Esophagus squamous epithelium (tissue), 5 donors: ENCODE results near the gene HPCAL1. TPM values are rescaled to one million over a fixed set of nuclear protein-coding genes. Genes with fewer than 3 reads are reported as not detected.
"Not testable (repeated sequence)": the region's sequence is repeated elsewhere in the genome, so short reads cannot be mapped to it uniquely, and the experiment has no call there.

ENCODE experiments used
- DNase-seq: peaks from one replicate; lab custom pipeline; 2025; lab: John Stamatoyannopoulos, UW
- H3K27ac ChIP-seq, 4 donors: fragments of 200-600 bp; sonication (generic); one replicate each; pipeline ENCODE4 v1.5.1; 2016 to 2019; ENCODE audit warnings: mild to moderate bottlenecking in 1 of 4
- H3K27me3 ChIP-seq, 4 donors: fragments of 200-600 bp; sonication (generic); 1 replicate in 3 of 4; 2 replicates in 1 of 4; pipeline versions ENCODE4 v1.5.1 to v1.6.0; 2017 to 2021; ENCODE audit warnings: antibody characterized with exemption in 1 of 4
- H3K36me3 ChIP-seq, 3 donors: fragments of 200-600 bp; sonication (generic); one replicate each; pipeline ENCODE4 v1.5.1; 2016 to 2019
- H3K4me1 ChIP-seq, 3 donors: fragments of 200-600 bp; sonication (generic); one replicate each; pipeline ENCODE4 v1.5.1; 2017 to 2019
- H3K4me3 ChIP-seq, 4 donors: fragments of 200-600 bp; sonication (generic); 1 replicate in 3 of 4; 2 replicates in 1 of 4; pipeline ENCODE4 v1.5.1; 2016 to 2019; ENCODE audit warnings: mild to moderate bottlenecking in 2 of 4, moderate library complexity in 1 of 4
- H3K9me3 ChIP-seq, 3 donors: fragments of 200-600 bp; sonication (generic); one replicate each; pipeline ENCODE4 v1.5.1; 2016 to 2019
- CTCF ChIP-seq, 6 experiments: fragments of 450-650 bp in 4 of 6; fragments of 200-600 bp in 2 of 6; sonication (generic) in 2 of 6; IDR thresholded peaks; one replicate each; pipeline ENCODE4 v1.5.1; 2016 to 2019; ENCODE audit warnings: antibody characterized with exemption in 6 of 6, mild to moderate bottlenecking in 4 of 6, moderate library complexity in 4 of 6
- POLR2A ChIP-seq, 4 donors: fragments of 450-650 bp; IDR thresholded peaks; one replicate each; pipeline ENCODE4 v1.6.1; 2017; ENCODE audit warnings: antibody characterized with exemption in 4 of 4, mild to moderate bottlenecking in 4 of 4, moderate library complexity in 3 of 4
- WGBS, 2 donors: methylation state at CpG; one replicate each; pipeline ENCODE4 v1.1.5; 2018; 5-methylcytosine and 5-hydroxymethylcytosine counted together
- intact Hi-C: fragments of 100-400 bp; cut with DNase I; formaldehyde crosslinking; loops from one replicate; pipeline ENCODE4 v1.15.0; 2022
- total RNA-seq, 4 donors: library from RNA; depleted of rRNA; stranded (reverse); fragments of >200 nt; gene quantifications; one replicate each; pipeline ENCODE4 v1.1.0, GENCODE V29; 2016
- donor health status: DM: yes; HTN: yes; CAD: no.

The HPCAL1 gene
- total RNA-seq, 4 donors from 2014 or later: 13.2 to 26.4 (median 20.5) TPM

- WGBS, 2 donors: 27 to 87% methylated on average over 2 to 4 of the region's 27 CpGs
- H3K27ac ChIP-seq: peak overlapping the region in 2 of 4 donors; percentile 46 to 58
- no peaks in the 10 kb centered on the region for H3K27me3 ChIP-seq
- peaks cover 23 to 36% (median 25%) of the 10 kb centered on the region in 3 donors for H3K4me1 ChIP-seq
- intact Hi-C loops: no loop called here
- no peaks in the 10 kb centered on the region for H3K9me3 ChIP-seq
- no peaks in the 10 kb centered on the region for H3K36me3 ChIP-seq
- H3K4me3 ChIP-seq: no peak overlapping the region
- no peak for DNase-seq
- TF ChIP-seq CTCF (IDR thresholded peaks at IDR 0.05): no peak
- TF ChIP-seq POLR2A (IDR thresholded peaks at IDR 0.05): no peak
These were observed 16.3 kb upstream of the HPCAL1 start for GRCh38 chr2:10286216-10287037.

DNA sequence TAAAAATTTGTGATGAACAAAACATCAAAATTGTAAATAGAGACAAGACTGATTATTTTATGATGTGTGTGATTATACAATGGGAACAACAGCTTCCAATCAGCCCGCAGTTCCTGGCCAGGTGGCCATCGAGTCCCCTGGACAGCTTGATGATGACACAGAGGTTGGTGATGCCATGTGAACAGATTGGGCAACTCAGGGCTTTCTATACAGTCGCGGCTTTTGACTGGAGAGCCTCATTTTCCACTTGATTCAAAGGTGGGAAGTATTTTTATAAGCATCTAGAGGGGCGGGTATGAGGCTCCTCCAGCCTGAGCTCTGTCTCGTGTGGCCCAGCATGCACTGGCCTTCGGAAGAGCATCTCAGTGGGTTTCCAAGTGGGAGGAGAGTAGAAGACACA is 14.9 kb upstream of the HPCAL1 start:
- no peak overlapping the region for H3K27ac ChIP-seq
- intact Hi-C loops: no loop called here
- WGBS, 2 donors: 76 to 88% methylated on average over 7 of the region's 7 CpGs
- H3K27me3 ChIP-seq: no peaks in the 10 kb centered on the region
- no peaks in the 10 kb centered on the region for H3K36me3 ChIP-seq
- H3K4me3 ChIP-seq: no peak overlapping the region
- TF ChIP-seq POLR2A (IDR thresholded peaks at IDR 0.05) (no peak), CTCF (IDR thresholded peaks at IDR 0.05) (no peak)
- no peaks in the 10 kb centered on the region for H3K9me3 ChIP-seq
- H3K4me1 ChIP-seq: peaks cover 22 to 36% (median 25%) of the 10 kb centered on the region in 3 donors
- DNase-seq: no peak

DNA sequence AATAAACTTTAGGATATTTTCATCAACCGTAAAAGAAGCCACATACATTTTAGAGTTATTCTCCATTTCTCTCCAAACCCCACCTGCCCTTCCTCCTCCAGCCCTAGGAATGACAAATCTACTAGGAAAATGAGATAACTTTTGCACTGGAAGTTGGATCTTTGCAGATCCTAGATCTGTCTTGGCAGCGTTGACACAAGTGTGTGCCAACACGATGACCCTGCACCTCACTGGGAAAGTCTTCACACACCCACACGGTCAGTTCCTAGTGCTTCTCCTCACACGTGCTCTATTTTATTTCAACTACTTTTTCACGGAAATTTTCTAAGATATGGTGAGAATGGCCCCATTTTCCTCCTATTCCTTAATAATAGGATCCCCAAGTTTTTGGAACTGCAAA is 14.1 kb upstream of the HPCAL1 start:
- 74 to 87% methylated on average over 6 of the region's 6 CpGs for WGBS, 2 donors
- no peak for DNase-seq
- peaks cover 16 to 27% (median 20%) of the 10 kb centered on the region in 3 donors for H3K4me1 ChIP-seq
- no peaks in the 10 kb centered on the region for H3K27me3 ChIP-seq
- no peak overlapping the region for H3K27ac ChIP-seq
- no peaks in the 10 kb centered on the region for H3K9me3 ChIP-seq
- no peak for TF ChIP-seq CTCF (IDR thresholded peaks at IDR 0.05)
- no peak overlapping the region for H3K4me3 ChIP-seq
- H3K36me3 ChIP-seq: no peaks in the 10 kb centered on the region
- intact Hi-C loops: no loop called here

DNA sequence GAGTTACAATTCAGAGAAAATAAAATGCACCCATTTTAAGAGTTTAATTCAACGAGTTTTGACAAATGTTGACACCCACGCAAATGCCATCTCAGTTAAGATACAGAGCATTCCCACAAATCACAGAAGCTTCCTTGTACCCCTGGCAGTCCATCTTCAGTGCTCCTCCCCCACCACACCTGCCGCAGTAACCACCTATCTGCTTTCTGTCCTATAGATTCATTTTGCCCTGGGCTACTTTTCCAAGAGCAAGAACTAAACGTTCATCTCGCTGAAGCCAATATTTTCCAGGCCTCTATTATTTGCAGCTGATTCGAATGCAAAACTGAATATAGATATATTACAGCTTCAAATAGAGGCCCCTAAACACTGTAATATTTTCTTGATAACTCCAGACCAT is 13.4 kb upstream of the HPCAL1 start:
- H3K4me1 ChIP-seq: peaks cover 16 to 26% (median 20%) of the 10 kb centered on the region in 3 donors
- WGBS, 2 donors: 61 to 67% methylated on average over 6 of the region's 6 CpGs
- H3K9me3 ChIP-seq: no peaks in the 10 kb centered on the region
- DNase-seq: no peak
- H3K27me3 ChIP-seq: no peaks in the 10 kb centered on the region
- no peak overlapping the region for H3K27ac ChIP-seq
- H3K4me3 ChIP-seq: no peak overlapping the region
- no peak for TF ChIP-seq CTCF (IDR thresholded peaks at IDR 0.05)
- intact Hi-C loops: no loop called here
- no peaks in the 10 kb centered on the region for H3K36me3 ChIP-seq

DNA sequence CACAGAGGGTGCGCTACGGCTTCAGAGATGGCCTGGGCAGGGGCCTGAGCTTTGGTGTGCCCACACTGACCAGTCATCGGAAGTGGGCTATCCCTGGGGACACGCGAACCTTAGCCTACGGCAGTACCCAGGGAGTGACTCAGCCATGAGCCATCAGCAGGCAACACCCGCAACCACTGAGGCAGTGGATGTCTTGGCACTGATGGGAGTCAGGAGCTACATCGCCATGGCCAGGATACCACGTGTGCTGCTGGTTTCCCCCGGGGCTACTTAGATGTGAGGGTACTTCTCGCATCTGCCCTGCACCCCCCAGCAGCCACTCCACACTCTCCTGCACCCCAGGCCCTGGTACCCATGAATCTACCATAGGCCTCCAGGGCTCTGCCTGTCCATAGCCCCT is 12.8 kb upstream of the HPCAL1 start:
- Histone ChIP-seq H3K36me3 (no peaks in the 10 kb centered on the region), H3K4me3 (no peak overlapping the region), H3K27me3 (no peaks in the 10 kb centered on the region), H3K9me3 (no peaks in the 10 kb centered on the region), H3K27ac (no peak overlapping the region), H3K4me1 (peaks cover 16 to 22% (median 19%) of the 10 kb centered on the region in 3 donors)
- no peak for TF ChIP-seq POLR2A (IDR thresholded peaks at IDR 0.05)
- no peak for TF ChIP-seq CTCF (IDR thresholded peaks at IDR 0.05)
- intact Hi-C loops: no loop called here
- 40 to 71% methylated on average over 1 to 10 of the region's 11 CpGs for WGBS, 2 donors
- no peak for DNase-seq

DNA sequence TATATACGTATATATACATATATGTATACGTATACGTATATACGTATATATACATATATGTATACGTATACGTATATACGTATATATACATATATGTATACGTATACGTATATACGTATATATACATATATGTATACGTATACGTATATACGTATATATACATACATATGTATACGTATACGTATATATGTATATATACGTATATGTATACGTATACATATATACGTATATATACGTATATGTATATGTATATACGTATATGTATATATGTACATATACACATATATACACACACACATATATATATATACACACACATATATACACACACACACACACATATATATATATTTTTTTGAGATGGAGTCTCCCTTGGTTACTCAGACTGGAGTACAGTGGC is 11.3 kb upstream of the HPCAL1 start:
- H3K4me1 ChIP-seq, intact Hi-C loops, H3K36me3 ChIP-seq, H3K4me3 ChIP-seq, H3K27me3 ChIP-seq, H3K9me3 ChIP-seq, DNase-seq, H3K27ac ChIP-seq: not testable (repeated sequence)
- WGBS, 2 donors: 54 to 83% methylated on average over 7 to 16 of the region's 20 CpGs
